GM13976 (cell line): Measurements from ENCODE around the gene MEDAG.

Experiments
- DNase-seq: peaks from one replicate; pipeline ENCODE4 v3.0.0; 2012; ENCODE audit warnings: low spot score
- CTCF ChIP-seq: IDR thresholded peaks from 2 replicates; pipeline ENCODE4 v1.5.1; 2012; ENCODE audit warnings: borderline replicate concordance, mild to moderate bottlenecking; ENCODE audit not compliant: insufficient read depth; ENCODE audit errors: extremely low read depth, missing control alignments, control extremely low read depth
- in situ Hi-C: fragments of 300-500 bp; cut with MboI; formaldehyde crosslinking; loops from one replicate; pipeline ENCODE4 v1.12.0; 2022; ENCODE audit warnings: low sequenced_read_pairs, mixed read lengths, inconsistent platforms; ENCODE audit not compliant: unreplicated experiment

The MEDAG gene

DNA sequence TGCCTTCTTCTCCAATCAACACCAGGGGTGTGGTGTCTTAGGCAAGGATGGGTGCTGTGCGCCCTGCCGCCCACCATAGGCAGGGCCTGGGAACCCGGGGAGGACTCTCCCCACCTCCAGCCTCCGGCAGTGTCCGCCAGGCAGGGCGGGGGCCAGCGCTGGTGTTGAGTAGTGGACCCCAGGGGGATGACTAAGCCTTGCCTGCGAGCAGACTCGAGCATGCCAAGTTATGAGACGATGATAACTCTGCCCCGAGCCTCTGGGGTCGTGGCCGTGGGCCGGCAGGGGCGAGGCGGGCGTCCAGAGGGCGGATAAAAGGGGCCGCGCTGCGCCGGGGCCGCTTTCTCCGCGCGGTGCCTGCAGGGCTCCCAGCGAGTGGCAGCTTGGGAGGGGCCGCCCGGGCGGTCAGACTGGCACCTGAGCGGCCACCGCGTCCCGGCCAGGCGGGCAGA, at the start of gene MEDAG:
Gene MEDAG, plus strand, starts transcription at position 340 of the 452 bp plus-strand sequence. CDS start 245 bp downstream, outside the sequence.
- no peak for TF ChIP-seq CTCF
- in situ Hi-C loops = no loop called here
- DNase-seq = no peak

DNA sequence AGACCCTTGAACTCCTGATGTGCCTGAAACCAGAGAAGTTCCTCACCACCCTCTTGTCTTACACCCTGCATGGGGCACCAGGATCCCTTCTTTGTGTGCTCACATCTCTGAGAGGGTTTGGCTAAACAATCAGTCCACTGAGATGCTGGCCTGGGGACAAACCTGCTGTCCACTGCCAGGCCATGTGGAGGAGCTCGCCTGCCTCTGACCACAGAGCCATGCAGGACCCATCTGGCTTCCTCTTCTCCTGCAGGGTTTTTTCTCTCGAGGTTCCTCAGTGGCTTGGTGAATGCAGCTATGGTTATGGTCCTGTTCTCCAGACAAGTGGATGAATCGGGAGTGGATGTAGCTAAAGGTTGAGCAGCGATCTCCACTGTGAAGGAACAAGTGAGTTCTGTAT, 49.1 kb upstream of the MEDAG start:
- TF ChIP-seq CTCF = no peak

GRCh38 chr13:30857636-30858035, 48.4 kb upstream of the MEDAG start:
- in situ Hi-C loops = no loop called here
- DNase-seq = no peak
- TF ChIP-seq CTCF = no peak

More for the DNA sequence above, 49.1 kb upstream of the MEDAG start:
- DNase-seq = no peak
- in situ Hi-C loops = no loop called here

GRCh38 chr13:30859326-30859725, 46.7 kb upstream of the MEDAG start:
- in situ Hi-C loops = no loop called here
- no peak for DNase-seq
- no peak for TF ChIP-seq CTCF

- DNase-seq = no peak
- no peak for TF ChIP-seq CTCF
- in situ Hi-C loops = no loop called here
Observed at GRCh38 chr13:30861163-30861562, 44.9 kb upstream of the MEDAG start.

DNA sequence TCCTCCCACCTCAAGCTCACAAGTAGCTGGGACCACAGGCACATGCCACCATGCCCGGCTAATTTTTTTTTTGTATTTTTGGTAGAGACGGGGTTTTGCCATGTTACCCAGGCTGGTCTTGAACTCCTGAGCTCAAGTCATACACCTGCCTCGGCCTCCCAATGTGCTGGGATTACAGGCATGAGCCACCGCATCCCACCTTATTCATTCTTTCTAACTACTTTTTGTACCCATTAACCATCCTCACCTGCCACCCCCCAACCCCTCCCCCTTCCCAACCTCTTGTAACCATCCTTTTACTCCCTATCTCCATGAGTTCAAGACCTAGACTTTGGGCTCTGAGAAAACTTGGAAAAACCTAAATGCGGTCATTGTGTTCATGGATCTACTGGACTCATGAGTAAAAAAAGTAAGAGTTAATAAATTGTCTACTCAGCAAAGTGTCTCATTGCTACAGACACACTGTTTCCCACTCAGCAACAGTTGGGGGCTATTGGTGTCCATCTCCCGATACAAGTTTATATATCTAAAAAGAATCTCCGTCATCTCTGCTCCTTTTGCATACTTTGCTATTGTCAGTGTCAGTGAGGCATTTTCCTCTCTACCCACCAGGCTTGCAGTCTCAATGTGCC, 44.1 kb upstream of the MEDAG start:
- no peak for DNase-seq
- no peak for TF ChIP-seq CTCF
- in situ Hi-C loops = no loop called here

GRCh38 chr13:30862707-30863106, 43.4 kb upstream of the MEDAG start:
- no peak for DNase-seq
- no peak for TF ChIP-seq CTCF
- in situ Hi-C loops = no loop called here
